Activated CD4-positive, CD25-positive, alpha-beta regulatory T cell treated with anti-CD3 and anti-CD28 coated beads, Interleukin-2, amount 50 U/mL, for 24 hours (primary cell): Measurements from ENCODE around the gene PTPRN2.
A peak's percentile ranks its signal among the peaks of the same experiment; 100 is the strongest.
"Not testable (repeated sequence)": the region's sequence is repeated elsewhere in the genome, so short reads cannot be mapped to it uniquely, and the experiment has no call there.

Source experiments
- ATAC-seq, 2 donors: fragments of 150-1000 bp; cut with Tn5 transposase; one replicate each; pipeline ENCODE4 v1.10.0; 2021; ENCODE audit warnings: mild to moderate bottlenecking in 1 of 2, moderate library complexity in 1 of 2

Gene PTPRN2

DNA sequence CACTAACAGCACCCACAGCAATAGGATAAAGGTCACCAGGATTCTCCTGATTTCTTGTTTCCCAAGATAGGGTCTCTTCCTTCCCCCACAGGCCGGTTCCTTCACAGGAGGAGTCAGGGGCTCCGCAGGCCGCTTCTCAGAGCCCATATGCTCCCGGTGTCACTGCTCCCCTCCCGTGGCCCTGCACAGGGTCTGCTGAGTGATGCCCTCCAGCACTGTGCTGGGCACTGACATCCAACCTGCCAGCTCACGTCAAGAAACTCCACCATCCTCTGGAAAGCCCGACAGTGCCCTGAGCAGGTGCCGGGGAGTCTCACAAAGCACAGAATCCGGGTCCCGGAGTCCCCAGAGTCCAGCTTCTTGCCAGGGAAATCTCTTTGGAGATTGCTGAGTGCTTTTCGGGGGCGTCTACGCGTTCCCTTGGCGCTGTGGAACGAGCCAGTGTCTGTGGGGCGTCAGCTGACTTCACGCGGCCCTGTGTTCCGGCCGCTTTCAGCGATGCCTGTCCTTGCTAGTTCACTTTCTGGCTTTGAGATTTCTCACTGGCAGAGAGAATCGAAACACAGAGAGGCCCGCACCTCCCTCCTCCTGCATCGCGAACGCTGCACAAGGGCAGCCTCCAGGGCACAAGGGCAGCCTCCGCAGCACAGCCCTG is 683.3 kb downstream of the PTPRN2 start:
- no peak for ATAC-seq

DNA sequence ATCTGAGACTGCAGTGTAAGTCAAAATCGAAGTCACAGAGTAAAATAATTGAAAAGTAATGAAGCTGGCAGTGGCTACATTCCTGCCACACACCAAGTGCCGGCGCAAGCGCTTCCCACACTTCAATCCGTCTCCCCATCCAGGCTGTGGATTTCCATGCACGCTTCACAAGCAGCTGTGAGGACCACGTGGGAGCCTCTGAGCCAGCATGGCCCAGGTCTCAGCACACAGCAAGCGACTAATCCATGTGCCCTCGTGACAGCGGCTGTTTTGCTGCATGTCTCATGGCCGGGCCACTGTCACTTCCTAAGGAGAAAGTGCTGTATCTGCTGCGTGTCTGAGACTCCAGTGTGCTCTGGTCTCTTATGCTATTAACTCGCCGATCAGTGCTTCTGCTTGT is 683.9 kb downstream of the PTPRN2 start:
- no peak for ATAC-seq

DNA sequence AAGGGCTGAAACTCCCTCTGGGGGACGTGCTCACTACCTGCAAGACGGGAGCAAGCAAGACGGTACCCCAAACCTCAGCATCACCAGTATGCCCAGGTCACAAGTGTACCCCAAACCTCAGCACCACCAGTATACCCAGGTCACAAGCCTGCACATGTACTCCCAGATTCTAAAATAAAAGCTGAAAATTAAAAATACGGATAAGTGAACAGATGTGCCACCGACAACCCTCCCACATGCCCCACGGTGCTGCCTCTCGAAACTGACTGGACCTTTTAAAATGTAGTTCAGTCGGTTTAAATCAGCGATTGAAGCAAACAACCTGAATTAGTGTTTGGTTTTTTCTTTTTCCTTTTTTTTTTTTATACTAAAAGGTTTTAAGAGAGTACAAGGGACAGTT is 684.3 kb downstream of the PTPRN2 start:
- ATAC-seq, result no peak

- not testable (repeated sequence) for ATAC-seq
Measured at GRCh38 chr7:157901816-157902610, 685.6 kb downstream of the PTPRN2 start.

DNA sequence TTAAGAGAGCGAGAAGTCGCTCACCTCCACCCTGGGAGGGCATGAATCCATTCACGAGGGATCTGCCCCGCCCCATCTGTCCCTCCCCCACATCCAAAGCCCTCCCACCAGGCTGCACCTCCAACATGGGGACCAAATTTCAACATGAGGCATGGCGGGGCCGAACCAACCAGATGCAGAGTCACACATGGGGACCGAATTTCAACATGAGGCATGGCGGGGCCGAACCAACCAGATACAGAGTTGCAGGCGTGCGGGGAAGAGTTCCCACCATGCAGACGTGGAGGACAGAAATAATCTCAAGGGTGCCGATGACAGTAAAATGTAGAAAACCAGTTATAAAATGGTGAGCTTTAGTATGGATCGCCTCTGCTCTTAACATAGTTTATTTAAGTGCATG is 686.5 kb downstream of the PTPRN2 start:
- no peak for ATAC-seq

DNA sequence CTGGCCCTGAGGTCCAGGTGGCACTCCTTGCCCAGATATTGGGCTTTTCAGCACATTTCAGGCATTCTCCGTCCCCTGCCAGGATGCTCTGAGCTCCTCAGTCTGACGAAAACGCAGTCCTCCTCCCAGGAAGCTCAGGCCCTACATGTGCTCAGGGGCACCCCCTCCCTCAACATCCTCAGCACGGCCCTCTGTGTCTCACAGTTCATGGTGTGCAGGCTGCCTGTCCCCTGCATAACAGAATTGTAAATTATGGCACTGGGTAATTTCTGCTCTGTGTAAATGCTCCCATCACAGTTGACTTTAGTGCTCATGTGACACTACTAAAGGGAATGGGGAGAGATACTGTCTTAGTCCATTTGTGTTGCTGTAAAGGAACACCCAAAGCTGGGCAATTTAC is 687.1 kb downstream of the PTPRN2 start:
- ATAC-seq, result no peak

DNA sequence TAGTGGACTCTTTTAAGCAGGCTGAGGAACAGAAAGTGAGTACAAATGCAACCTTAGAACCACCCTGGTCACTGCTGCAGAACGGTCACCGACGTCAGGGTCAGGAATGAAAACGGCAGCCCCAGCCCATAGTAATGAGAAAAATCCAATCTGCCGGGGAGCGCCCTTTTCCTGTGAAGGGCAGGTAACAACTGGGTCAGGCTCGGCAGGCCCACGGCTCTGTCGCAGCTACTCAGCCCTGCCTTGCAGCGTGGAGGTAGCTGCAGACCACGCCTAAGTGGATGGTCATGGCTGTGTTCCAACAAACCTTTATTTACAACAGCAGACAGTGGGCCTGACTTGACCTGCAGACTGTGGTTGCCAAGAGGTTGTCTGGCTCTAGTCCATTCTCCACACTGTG is 687.6 kb downstream of the PTPRN2 start:
- ATAC-seq, result no peak

DNA sequence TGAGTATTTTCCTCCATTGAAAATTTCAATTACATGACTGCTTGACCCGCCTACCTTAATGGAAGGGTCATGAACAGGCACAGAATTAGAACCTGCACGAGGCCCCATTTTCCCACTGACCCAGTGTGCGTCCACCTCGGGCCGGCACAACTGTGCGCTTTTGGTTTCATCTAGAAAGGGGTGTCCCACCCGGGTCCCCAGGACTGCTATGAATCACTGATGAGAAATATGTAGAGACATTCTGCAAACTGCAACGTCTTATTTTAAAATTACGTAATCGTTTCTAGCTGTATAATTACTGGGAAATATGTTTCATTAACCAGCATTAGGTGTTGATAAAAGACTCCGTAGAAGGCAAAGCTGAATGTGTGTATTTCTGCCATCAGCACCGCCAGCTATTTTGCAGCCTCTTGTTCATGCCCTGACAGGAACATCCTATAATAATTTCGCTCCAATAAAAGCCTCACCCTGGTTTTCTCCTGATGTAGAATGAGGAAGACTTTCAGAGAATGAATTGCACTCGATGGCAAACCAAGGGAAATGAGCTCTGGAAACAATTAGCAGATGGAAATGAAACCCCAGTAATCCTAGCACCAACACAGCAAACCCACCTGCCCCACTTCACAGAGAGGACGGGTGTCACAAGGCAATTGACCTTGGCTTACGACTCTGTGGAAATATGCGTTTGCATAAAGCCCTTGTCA is 688.7 kb downstream of the PTPRN2 start:
- ATAC-seq, result no peak

DNA sequence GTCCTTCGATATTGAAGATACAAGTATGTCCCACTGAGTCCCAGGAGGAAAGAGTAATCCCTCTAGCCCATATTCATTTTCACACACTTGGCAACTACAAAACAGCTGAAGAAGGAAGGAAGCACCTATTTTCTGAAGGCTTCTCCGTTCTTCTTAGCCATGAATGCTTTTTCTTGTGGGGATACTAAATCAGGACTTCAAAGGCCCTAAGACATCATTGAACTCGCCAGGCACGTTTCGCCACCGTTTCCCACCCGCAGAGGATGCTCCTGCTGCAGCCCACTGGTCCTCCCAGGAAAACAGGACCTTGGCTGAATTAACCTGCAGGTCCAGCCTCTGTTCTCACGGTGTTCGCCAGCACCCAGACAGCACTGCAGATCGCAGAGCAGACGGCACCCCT is 689.4 kb downstream of the PTPRN2 start:
- ATAC-seq, result no peak

GRCh38 chr7:157897681-157898080 is 689.9 kb downstream of the PTPRN2 start:
- no peak for ATAC-seq

GRCh38 chr7:157896774-157897555 is 690.7 kb downstream of the PTPRN2 start:
- no peak for ATAC-seq

DNA sequence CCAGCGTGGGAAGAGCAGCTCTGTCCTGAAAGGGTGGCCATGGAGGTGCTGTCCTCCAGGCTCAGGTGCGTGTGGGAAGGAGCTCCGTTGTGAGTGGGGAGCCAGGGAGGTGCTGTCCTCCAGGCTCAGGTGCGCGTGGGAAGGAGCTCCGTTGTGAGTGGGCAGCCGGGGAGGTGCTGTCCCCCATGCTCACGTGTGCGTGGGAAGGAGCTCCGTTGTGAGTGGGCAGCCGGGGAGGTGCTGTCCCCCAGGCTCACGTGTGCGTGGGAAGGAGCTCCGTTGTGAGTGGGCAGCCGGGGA is 691.3 kb downstream of the PTPRN2 start:
- ATAC-seq, result not testable (repeated sequence)

GRCh38 chr7:157895520-157896375 is 691.9 kb downstream of the PTPRN2 start:
- ATAC-seq, result no peak

- ATAC-seq, result not testable (repeated sequence)
Measured at GRCh38 chr7:157895098-157895497, 692.5 kb downstream of the PTPRN2 start.

DNA sequence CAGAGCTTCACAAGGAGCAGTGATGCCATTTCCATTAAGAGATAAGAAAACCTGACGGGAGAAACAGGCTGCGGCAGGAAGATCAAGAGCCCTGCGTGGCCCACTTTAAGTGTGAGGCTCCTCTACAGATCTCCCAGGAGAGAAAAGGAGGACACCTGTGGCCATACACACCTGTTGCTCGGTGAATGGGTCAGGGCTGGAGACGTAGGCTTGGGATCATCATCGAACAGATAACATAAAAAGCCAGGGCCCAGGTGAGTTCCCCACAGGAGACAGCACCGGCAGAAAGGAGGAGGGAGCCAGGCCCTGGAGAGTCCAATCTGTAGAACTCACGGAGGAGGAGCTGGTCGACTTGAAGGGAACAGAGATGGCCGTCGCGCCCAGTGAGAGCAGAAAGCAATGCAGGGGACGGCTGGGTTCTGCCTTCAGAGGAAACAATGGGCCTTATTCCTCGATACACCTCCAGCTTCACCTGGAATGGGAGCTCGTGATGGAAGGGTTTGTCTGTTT is 694.0 kb downstream of the PTPRN2 start:
- ATAC-seq, result no peak

GRCh38 chr7:157892751-157893523 is 694.7 kb downstream of the PTPRN2 start:
- ATAC-seq, result no peak

DNA sequence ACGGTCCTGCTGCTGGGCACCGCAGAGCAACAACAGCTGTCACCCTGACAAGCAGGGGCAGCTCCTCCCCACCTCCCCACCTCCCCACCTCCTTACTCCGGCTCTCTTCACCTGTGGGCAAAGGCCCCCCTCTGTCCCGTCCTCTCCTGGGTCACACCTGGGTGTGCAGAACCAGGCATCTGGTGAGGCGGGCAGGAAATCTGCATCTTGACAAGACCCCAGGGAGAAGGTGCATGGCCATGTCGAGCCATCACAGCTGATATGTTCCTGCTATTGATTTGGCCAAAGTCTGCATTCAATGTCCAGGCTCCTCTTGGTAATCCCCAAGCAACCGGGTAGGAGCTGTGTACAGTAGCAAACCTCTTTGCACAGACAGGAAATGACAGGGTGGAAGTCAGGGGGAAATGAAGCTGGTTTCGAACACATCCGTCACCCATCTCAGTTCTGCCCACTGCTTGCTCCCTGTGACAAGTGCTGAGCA is 696.7 kb downstream of the PTPRN2 start:
- ATAC-seq, result peak; percentile 60 to 63

DNA sequence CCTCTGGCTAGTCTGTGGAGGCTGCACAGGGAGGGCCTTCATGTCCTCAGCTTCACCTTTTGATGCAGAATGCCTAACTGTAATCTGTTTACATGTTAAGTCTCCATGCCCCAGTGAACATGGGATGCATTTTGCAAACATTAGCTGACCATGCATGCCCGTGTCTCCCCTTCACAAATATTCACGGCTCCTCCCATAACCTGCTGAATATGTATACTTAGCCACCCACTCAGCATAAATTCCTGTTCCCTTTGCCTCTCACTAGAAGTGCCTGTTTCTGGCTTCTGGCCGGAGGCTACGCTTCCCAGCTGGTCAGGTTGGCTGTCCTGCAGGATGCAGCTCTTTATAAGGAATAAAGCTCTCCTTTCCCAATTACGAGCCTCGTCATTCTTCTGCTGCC is 698.1 kb downstream of the PTPRN2 start:
- no peak for ATAC-seq

GRCh38 chr7:157888579-157888978 is 699.0 kb downstream of the PTPRN2 start:
- no peak for ATAC-seq

GRCh38 chr7:157887400-157887799 is 700.2 kb downstream of the PTPRN2 start:
- ATAC-seq, result no peak

DNA sequence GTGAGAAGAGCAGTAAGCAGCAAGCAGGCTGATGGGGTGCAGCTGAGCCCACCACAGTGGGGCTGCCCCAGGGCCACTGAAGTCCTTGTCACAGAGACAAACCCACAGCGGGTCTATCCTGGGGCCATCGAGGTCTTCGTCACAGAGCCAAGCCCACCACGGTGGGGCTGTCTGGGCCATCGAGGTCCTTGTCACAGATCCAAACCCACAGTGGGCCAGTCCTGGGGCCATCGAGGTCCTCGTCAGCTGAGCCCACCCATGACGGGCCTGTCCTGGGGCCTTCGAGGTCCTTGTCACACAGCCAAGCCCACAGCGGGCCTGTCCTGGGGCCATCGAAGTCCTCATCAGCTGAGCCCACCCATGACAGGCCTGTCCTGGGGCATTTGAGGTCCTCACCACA is 700.9 kb downstream of the PTPRN2 start:
- ATAC-seq, result no peak
